Type B pancreatic cell (in vitro differentiated cells): ENCODE measurements around the gene ENAH. TPM values are rescaled to one million over a fixed set of nuclear protein-coding genes. Genes with fewer than 3 reads are reported as not detected.

Experiments used
- DNase-seq: peaks from one replicate; pipeline ENCODE4 v3.0.0; 2021; ENCODE audit warnings: mixed read lengths; ENCODE audit not compliant: unreplicated experiment; ENCODE audit errors: extremely low spot score
- H3K27ac Mint-ChIP-seq: 2 replicates; pipeline ENCODE4 v1.8.0; 2021; ENCODE audit warnings: mild to moderate bottlenecking, mixed read lengths
- H3K27me3 Mint-ChIP-seq: 2 replicates; pipeline ENCODE4 v1.8.0; 2021; ENCODE audit warnings: mixed read lengths
- H3K36me3 Mint-ChIP-seq: 2 replicates; pipeline ENCODE4 v1.8.0; 2021; ENCODE audit warnings: mixed read lengths
- H3K4me1 Mint-ChIP-seq: one replicate; pipeline ENCODE4 v1.8.0; 2021; ENCODE audit warnings: mixed read lengths; ENCODE audit not compliant: unreplicated experiment
- H3K4me3 Mint-ChIP-seq: 2 replicates; pipeline ENCODE4 v1.8.0; 2021; ENCODE audit warnings: mild to moderate bottlenecking, mixed read lengths
- H3K9me3 Mint-ChIP-seq: 2 replicates; pipeline ENCODE4 v1.8.0; 2021; ENCODE audit warnings: mixed read lengths
- total RNA-seq: library from RNA; stranded (reverse); gene quantifications from 2 replicates; pipeline ENCODE4 v1.2.1, GENCODE V29; 2021; ENCODE audit warnings: low replicate concordance
- TF ChIP-seq, protein P1 (sequence below): fragments of 200-600 bp; sonication (generic); conservative IDR thresholded peaks from 2 replicates; pipeline ENCODE4 v1.5.0; 2021; ENCODE audit warnings: antibody characterized with exemption, mild to moderate bottlenecking

The ENAH gene
- total RNA-seq, 1 donor from 2014 or later, result 133 TPM

GRCh38 chr1:225691377-225691776 is 38.5 kb upstream of the ENAH start:
- DNase-seq, result no peak
- peaks cover 12% of the 10 kb centered on the region for H3K9me3 Mint-ChIP-seq
- H3K27me3 Mint-ChIP-seq, result no peaks in the 10 kb centered on the region
- TF ChIP-seq, protein P1, sequence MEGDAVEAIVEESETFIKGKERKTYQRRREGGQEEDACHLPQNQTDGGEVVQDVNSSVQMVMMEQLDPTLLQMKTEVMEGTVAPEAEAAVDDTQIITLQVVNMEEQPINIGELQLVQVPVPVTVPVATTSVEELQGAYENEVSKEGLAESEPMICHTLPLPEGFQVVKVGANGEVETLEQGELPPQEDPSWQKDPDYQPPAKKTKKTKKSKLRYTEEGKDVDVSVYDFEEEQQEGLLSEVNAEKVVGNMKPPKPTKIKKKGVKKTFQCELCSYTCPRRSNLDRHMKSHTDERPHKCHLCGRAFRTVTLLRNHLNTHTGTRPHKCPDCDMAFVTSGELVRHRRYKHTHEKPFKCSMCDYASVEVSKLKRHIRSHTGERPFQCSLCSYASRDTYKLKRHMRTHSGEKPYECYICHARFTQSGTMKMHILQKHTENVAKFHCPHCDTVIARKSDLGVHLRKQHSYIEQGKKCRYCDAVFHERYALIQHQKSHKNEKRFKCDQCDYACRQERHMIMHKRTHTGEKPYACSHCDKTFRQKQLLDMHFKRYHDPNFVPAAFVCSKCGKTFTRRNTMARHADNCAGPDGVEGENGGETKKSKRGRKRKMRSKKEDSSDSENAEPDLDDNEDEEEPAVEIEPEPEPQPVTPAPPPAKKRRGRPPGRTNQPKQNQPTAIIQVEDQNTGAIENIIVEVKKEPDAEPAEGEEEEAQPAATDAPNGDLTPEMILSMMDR, result no peak
- H3K4me1 Mint-ChIP-seq, result peaks cover 18% of the 10 kb centered on the region
- peaks cover 7% of the 10 kb centered on the region for H3K36me3 Mint-ChIP-seq
- no peak overlapping the region for H3K4me3 Mint-ChIP-seq
- peak overlapping the region; percentile 35 for H3K27ac Mint-ChIP-seq

DNA sequence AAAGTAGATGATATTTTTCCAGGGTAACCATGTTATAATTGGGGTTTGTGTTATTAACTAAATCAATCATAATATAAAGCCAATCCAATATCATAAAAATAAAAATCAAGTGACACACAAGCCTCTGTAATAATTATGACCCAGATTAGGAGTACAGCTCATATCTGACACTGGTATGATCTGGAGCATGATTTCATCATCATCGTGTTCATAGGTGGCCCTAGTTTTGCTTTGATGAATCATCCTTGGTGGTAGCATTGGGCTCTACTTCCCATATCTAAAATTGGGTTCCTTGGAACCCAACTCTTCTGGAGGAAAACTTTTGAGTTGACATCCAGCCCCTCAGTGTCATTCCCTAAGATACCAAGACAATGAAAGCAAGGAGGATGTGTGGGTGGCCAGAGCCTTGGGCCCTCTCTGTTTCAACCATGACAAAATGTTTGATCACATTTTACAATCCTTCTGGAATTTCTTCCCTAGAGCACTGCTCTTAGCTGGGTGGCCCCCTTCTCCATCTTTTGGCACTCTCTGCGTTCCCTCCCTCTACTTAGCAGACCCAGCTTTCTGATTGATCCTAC is 37.0 kb upstream of the ENAH start:
- Mint-ChIP-seq H3K27me3 (no peaks in the 10 kb centered on the region), H3K4me3 (no peak overlapping the region), H3K9me3 (peaks cover 5% of the 10 kb centered on the region), H3K36me3 (peaks cover 7% of the 10 kb centered on the region), H3K27ac (no peak overlapping the region), H3K4me1 (peaks cover 13% of the 10 kb centered on the region)
- DNase-seq, result no peak
- TF ChIP-seq, protein P1, result no peak

GRCh38 chr1:225688345-225688744 is 35.4 kb upstream of the ENAH start:
- DNase-seq, result no peak
- H3K36me3 Mint-ChIP-seq, result peaks cover 4% of the 10 kb centered on the region
- H3K9me3 Mint-ChIP-seq, result no peaks in the 10 kb centered on the region
- H3K4me1 Mint-ChIP-seq, result peaks cover 7% of the 10 kb centered on the region
- TF ChIP-seq, protein P1, result no peak
- peaks cover 3% of the 10 kb centered on the region for H3K27me3 Mint-ChIP-seq
- H3K4me3 Mint-ChIP-seq, result no peak overlapping the region
- no peak overlapping the region for H3K27ac Mint-ChIP-seq

DNA sequence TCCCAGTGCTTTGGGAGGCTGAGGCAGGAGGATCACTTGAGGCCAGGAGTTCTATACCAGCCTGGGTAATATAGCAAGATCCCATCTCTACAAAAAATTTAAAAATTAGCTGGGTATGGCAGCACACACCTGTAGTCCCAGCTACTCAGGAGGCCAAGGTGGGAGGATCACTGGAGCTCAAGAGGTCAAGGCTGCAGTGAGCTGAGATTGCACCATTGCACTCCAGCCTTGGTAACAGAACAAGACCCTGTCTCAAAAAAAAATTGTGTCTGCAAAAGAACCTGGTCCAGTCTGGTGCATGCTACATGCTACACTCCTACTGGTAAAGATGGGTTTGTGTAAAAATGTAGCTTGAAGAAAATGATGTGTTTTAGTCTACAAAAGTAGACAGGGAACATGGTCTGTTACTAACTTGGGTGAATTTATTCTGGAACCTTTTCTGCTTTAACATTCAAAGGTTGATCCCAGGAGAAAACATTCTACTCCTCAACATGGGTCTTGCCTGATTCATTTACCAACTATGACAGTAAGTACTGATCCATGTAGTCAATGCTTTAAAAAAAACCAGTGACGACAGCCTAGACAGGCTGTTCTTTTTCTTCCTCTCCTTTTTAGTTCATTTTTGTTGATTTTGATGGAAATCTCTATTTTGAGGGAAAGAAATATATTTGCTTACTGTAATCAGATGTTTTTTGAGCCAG is 32.7 kb upstream of the ENAH start:
- no peaks in the 10 kb centered on the region for H3K9me3 Mint-ChIP-seq
- no peak overlapping the region for H3K4me3 Mint-ChIP-seq
- no peak overlapping the region for H3K27ac Mint-ChIP-seq
- no peaks in the 10 kb centered on the region for H3K4me1 Mint-ChIP-seq
- peaks cover 6% of the 10 kb centered on the region for H3K27me3 Mint-ChIP-seq
- TF ChIP-seq, protein P1, result no peak
- no peak for DNase-seq
- no peaks in the 10 kb centered on the region for H3K36me3 Mint-ChIP-seq

DNA sequence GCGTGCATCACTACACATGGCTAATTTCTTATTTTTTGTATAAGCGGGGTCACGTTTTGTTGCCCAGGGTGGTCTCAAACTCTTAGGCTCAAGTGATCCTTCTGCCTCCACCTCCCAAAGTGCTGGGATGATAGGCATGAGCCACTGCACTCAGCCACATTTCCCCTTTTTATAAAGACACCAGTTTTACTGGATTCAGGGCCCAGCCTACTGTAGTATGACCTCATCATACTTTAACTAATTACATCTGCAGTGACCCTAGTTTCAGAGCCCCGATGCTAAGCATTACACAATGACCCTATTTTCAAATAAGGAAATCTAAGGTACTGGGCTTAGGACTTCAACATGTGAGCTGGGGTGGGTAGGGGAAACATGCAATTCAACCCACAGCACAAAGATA is 31.8 kb upstream of the ENAH start:
- DNase-seq, result no peak
- H3K27ac Mint-ChIP-seq, result no peak overlapping the region
- H3K36me3 Mint-ChIP-seq, result no peaks in the 10 kb centered on the region
- H3K27me3 Mint-ChIP-seq, result peaks cover 11% of the 10 kb centered on the region
- TF ChIP-seq, protein P1, result no peak
- H3K9me3 Mint-ChIP-seq, result no peaks in the 10 kb centered on the region
- H3K4me1 Mint-ChIP-seq, result no peaks in the 10 kb centered on the region
- H3K4me3 Mint-ChIP-seq, result no peak overlapping the region
